Spleen (tissue), 7 donors: ENCODE measurements around the gene TRIM33.

ENCODE experiments used
- POLR2A ChIP-seq, 3 donors: fragments of 450-650 bp; IDR thresholded peaks; one replicate each; pipeline ENCODE4 v1.5.1; 2017; ENCODE audit warnings: antibody characterized with exemption in 3 of 3, mild to moderate bottlenecking in 1 of 3
- POLR2AphosphoS5 ChIP-seq, 3 donors: sonication (generic); formaldehyde crosslinking; IDR thresholded peaks; one replicate each; pipeline ENCODE4 v1.5.1; 2017; ENCODE audit warnings: antibody characterized with exemption in 3 of 3
- TF ChIP-seq, protein P1 (sequence below), 11 experiments: fragments of 200-600 bp in 7 of 11; fragments of 450-650 bp in 4 of 11; sonication (generic) in 4 of 11; IDR thresholded peaks in 8 of 11; conservative IDR thresholded peaks in 3 of 11; 1 replicate in 7 of 11; 2 replicates in 4 of 11; pipeline versions ENCODE4 v1.4.0 to v1.8.0; 2016 to 2021; ENCODE audit warnings: antibody characterized with exemption in 11 of 11, inconsistent platforms in 4 of 11, mild to moderate bottlenecking in 1 of 11
- donor health status: DM: no; HTN: no; CAD: no; lungs with moderate emphysema.
- donor health status: DM: no; HTN: no; CAD: no.
- donor health status: DM: no; HTN: no; CAD: no.

DNA sequence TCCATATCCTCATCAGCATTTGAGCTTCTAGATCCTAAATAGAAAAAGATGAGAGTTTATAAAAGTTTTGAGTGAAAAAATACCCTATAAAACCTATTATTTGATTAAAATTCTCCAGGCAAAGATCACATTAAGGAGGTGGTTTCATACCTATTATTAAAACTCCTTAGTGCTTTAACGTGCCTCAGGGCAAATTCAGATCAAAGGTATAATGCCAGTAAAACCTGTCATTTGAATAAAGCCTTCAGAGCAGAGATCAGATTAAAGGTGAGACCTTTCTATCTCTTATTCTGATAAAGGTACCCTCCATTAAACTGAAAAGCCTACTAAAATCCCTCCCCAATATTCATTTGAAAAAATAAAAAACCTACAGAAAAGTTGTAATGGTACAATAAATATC lies 34.3 kb upstream of the TRIM33 start:
- no peak for TF ChIP-seq POLR2A (IDR thresholded peaks at IDR 0.05)
- TF ChIP-seq, protein P1, sequence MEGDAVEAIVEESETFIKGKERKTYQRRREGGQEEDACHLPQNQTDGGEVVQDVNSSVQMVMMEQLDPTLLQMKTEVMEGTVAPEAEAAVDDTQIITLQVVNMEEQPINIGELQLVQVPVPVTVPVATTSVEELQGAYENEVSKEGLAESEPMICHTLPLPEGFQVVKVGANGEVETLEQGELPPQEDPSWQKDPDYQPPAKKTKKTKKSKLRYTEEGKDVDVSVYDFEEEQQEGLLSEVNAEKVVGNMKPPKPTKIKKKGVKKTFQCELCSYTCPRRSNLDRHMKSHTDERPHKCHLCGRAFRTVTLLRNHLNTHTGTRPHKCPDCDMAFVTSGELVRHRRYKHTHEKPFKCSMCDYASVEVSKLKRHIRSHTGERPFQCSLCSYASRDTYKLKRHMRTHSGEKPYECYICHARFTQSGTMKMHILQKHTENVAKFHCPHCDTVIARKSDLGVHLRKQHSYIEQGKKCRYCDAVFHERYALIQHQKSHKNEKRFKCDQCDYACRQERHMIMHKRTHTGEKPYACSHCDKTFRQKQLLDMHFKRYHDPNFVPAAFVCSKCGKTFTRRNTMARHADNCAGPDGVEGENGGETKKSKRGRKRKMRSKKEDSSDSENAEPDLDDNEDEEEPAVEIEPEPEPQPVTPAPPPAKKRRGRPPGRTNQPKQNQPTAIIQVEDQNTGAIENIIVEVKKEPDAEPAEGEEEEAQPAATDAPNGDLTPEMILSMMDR (IDR thresholded peaks at IDR 0.05 in 8 of 11, conservative IDR thresholded peaks at IDR 0.05 in 3 of 11) = no peak
- no peak for TF ChIP-seq POLR2AphosphoS5 (IDR thresholded peaks at IDR 0.05)
